PC-3 (cell line): ENCODE results near the gene MGAT4A. TPM values are rescaled to one million over a fixed set of nuclear protein-coding genes. Genes with fewer than 3 reads are reported as not detected.

Experiments used
- ATAC-seq: fragments of 200-7000 bp; cut with Tn5 transposase; 2 replicates; pipeline ENCODE4 v1.9.1; 2020; ENCODE audit warnings: mild to moderate bottlenecking, moderate library complexity
- BruUV-seq: library from RNA; stranded (reverse); fragments of 400-500 nt; replicated peaks from 2 replicates; lab custom pipeline; 2021; lab: Mats Ljungman, UMichigan
- CTCF ChIA-PET: fragments of 300-600 bp; sonication (Branson Sonifier 250); formaldehyde crosslinking; loops from one replicate; lab custom pipeline; 2022; ENCODE audit warnings: antibody characterized with exemption; lab: Charles Lee
- POLR2A ChIA-PET: fragments of 300-600 bp; sonication (Branson Sonifier 250); formaldehyde crosslinking; loops from one replicate; lab custom pipeline; 2022; ENCODE audit warnings: antibody characterized with exemption; ENCODE audit not compliant: unreplicated experiment; lab: Charles Lee
- DNase-seq: peaks from one replicate; pipeline ENCODE4 v3.0.0-alpha.2; 2015
- H2AFZ ChIP-seq: fragments of 300-600 bp; sonication (generic); 2 replicates; pipeline ENCODE4 v1.6.0; 2016; ENCODE audit warnings: antibody characterized with exemption, low read length
- H3F3A ChIP-seq: fragments of 300-600 bp; sonication (generic); one replicate; pipeline ENCODE4 v1.6.0; 2017; ENCODE audit warnings: antibody characterized with exemption, low read length, control low read depth, mild to moderate bottlenecking; ENCODE audit not compliant: unreplicated experiment
- H3K27ac ChIP-seq: fragments of 300-600 bp; sonication (generic); 2 replicates; pipeline ENCODE4 v1.5.1; 2016; ENCODE audit warnings: mild to moderate bottlenecking, low read length
- H3K27me3 ChIP-seq: fragments of 300-600 bp; sonication (generic); 2 replicates; pipeline ENCODE4 v1.6.1; 2016; ENCODE audit warnings: low read length, mixed read lengths
- H3K36me3 ChIP-seq: fragments of 300-600 bp; sonication (generic); 2 replicates; pipeline ENCODE4 v1.6.1; 2016; ENCODE audit warnings: low read depth, mixed run types, low read length, mixed read lengths
- H3K4me1 ChIP-seq: fragments of 300-600 bp; sonication (generic); 2 replicates; pipeline ENCODE4 v1.5.1; 2016; ENCODE audit warnings: low read length; ENCODE audit not compliant: insufficient read depth
- H3K4me2 ChIP-seq: fragments of 300-600 bp; sonication (generic); 2 replicates; pipeline ENCODE4 v1.6.0; 2016; ENCODE audit warnings: low read length
- H3K4me3 ChIP-seq: fragments of 300-600 bp; sonication (generic); 2 replicates; pipeline ENCODE4 v1.5.1; 2016; ENCODE audit warnings: mild to moderate bottlenecking, low read length, mixed read lengths
- H3K79me2 ChIP-seq: fragments of 300-600 bp; sonication (generic); 2 replicates; pipeline ENCODE4 v1.6.1; 2017; ENCODE audit warnings: low read length, mixed read lengths
- H3K9ac ChIP-seq: fragments of 300-600 bp; sonication (generic); 2 replicates; pipeline ENCODE4 v1.6.0; 2016; ENCODE audit warnings: mild to moderate bottlenecking, low read length
- H3K9me2 ChIP-seq: fragments of 300-600 bp; sonication (generic); replicated peaks from 2 replicates; pipeline ENCODE4 v1.6.1; 2016; ENCODE audit warnings: mixed run types, low read length, mixed read lengths
- H3K9me3 ChIP-seq: fragments of 300-600 bp; sonication (generic); 2 replicates; pipeline ENCODE4 v1.6.1; 2016; ENCODE audit warnings: low read length, mixed read lengths
- H4K20me1 ChIP-seq: fragments of 300-600 bp; sonication (generic); 2 replicates; pipeline ENCODE4 v1.6.1; 2016; ENCODE audit warnings: low read length, mixed read lengths
- CTCF ChIP-seq: fragments of 300-600 bp; sonication (generic); conservative IDR thresholded peaks from 2 replicates; pipeline ENCODE4 v1.5.1; 2017; ENCODE audit warnings: antibody characterized with exemption, low read depth, mild to moderate bottlenecking, low read length
- EZH2 ChIP-seq: fragments of 300-600 bp; sonication (generic); IDR thresholded peaks from one replicate; pipeline ENCODE4 v1.6.1; 2017; ENCODE audit warnings: antibody characterized with exemption, mild to moderate bottlenecking, low read length; ENCODE audit not compliant: unreplicated experiment
- EZH2phosphoT487 ChIP-seq: fragments of 300-600 bp; sonication (generic); IDR thresholded peaks from 2 replicates; pipeline ENCODE4 v1.6.1; 2018; ENCODE audit warnings: mild to moderate bottlenecking, antibody characterized with exemption, low read length, borderline replicate concordance
- intact Hi-C: fragments of 100-400 bp; cut with micrococcal nuclease; formaldehyde crosslinking; loops from 2 replicates; pipeline ENCODE4 v1.9.0; 2023
- total RNA-seq: library from RNA; depleted of rRNA; stranded (reverse); fragments of >200 nt; gene quantifications from 2 replicates; pipeline ENCODE4 v1.2.3, GENCODE V29; 2014

MGAT4A gene
- total RNA-seq, 1 experiment from 2014 or later: 6.1 TPM

- no peaks in the 10 kb centered on the region for H3K9me2 ChIP-seq
- DNase-seq (peak; percentile 52), ATAC-seq (peak; percentile 64)
- H3K4me2 ChIP-seq: no peak overlapping the region
- H3K9me3 ChIP-seq: no peaks in the 10 kb centered on the region
- no TSS peak for BruUV-seq
- POLR2A ChIA-PET: no interaction called here
- H3K79me2 ChIP-seq: no peaks in the 10 kb centered on the region
- intact Hi-C loops: no loop called here
- TF ChIP-seq CTCF (no peak), EZH2phosphoT487 (no peak), EZH2 (no peak)
- peaks cover 18% of the 10 kb centered on the region for H3K4me1 ChIP-seq
- H3K9ac ChIP-seq: no peak overlapping the region
- H2AFZ ChIP-seq: no peak overlapping the region
- no peaks in the 10 kb centered on the region for H3K36me3 ChIP-seq
- H3K27me3 ChIP-seq: no peaks in the 10 kb centered on the region
- no peak overlapping the region for H3K27ac ChIP-seq
- CTCF ChIA-PET: no interaction called here
- no peaks in the 10 kb centered on the region for H4K20me1 ChIP-seq
- no peaks in the 10 kb centered on the region for H3F3A ChIP-seq
- H3K4me3 ChIP-seq: no peak overlapping the region
These were observed 37.6 kb upstream of the MGAT4A start for GRCh38 chr2:98768384-98769113.

GRCh38 chr2:98764499-98764898 lies 33.6 kb upstream of the MGAT4A start:
- H3K4me1 ChIP-seq: peaks cover 25% of the 10 kb centered on the region
- no peak overlapping the region for H2AFZ ChIP-seq
- H4K20me1 ChIP-seq: no peaks in the 10 kb centered on the region
- no peaks in the 10 kb centered on the region for H3K9me2 ChIP-seq
- H3K27me3 ChIP-seq: no peaks in the 10 kb centered on the region
- BruUV-seq: no TSS peak
- intact Hi-C loops: no loop called here
- TF ChIP-seq CTCF: no peak
- TF ChIP-seq EZH2: no peak
- TF ChIP-seq EZH2phosphoT487: no peak
- no peak for ATAC-seq
- DNase-seq: no peak
- no peak overlapping the region for H3K9ac ChIP-seq
- no peak overlapping the region for H3K4me3 ChIP-seq
- no peaks in the 10 kb centered on the region for H3F3A ChIP-seq
- H3K4me2 ChIP-seq: no peak overlapping the region
- ChIA-PET POLR2A (no interaction called here), CTCF (no interaction called here)
- no peaks in the 10 kb centered on the region for H3K79me2 ChIP-seq
- no peak overlapping the region for H3K27ac ChIP-seq
- no peaks in the 10 kb centered on the region for H3K9me3 ChIP-seq
- H3K36me3 ChIP-seq: no peaks in the 10 kb centered on the region

GRCh38 chr2:98763209-98763951 lies 32.4 kb upstream of the MGAT4A start:
- POLR2A ChIA-PET: no interaction called here
- BruUV-seq: no TSS peak

More at GRCh38 chr2:98763209-98763951, 32.4 kb upstream of the MGAT4A start:
- H3F3A ChIP-seq: no peaks in the 10 kb centered on the region
- no peaks in the 10 kb centered on the region for H3K9me3 ChIP-seq
- no peaks in the 10 kb centered on the region for H3K79me2 ChIP-seq
- intact Hi-C loops: no loop called here
- TF ChIP-seq EZH2 (no peak), CTCF (no peak), EZH2phosphoT487 (no peak)
- H3K27me3 ChIP-seq: no peaks in the 10 kb centered on the region
- H3K9me2 ChIP-seq: no peaks in the 10 kb centered on the region
- peaks cover 17% of the 10 kb centered on the region for H3K4me1 ChIP-seq
- H3K9ac ChIP-seq: no peak overlapping the region
- DNase-seq (no peak), ATAC-seq (no peak)
- H3K4me3 ChIP-seq: no peak overlapping the region
- no peaks in the 10 kb centered on the region for H3K36me3 ChIP-seq
- H3K4me2 ChIP-seq: no peak overlapping the region
- CTCF ChIA-PET: no interaction called here
- no peak overlapping the region for H3K27ac ChIP-seq
- no peaks in the 10 kb centered on the region for H4K20me1 ChIP-seq
- no peak overlapping the region for H2AFZ ChIP-seq
